Loucy (cell line): ENCODE data around the gene FKBP7.

Source experiments
- H2AFZ ChIP-seq: fragments of 200-600 bp; sonication (generic); 2 replicates; pipeline ENCODE4 v1.6.0; 2016; ENCODE audit warnings: antibody characterized with exemption, mild to moderate bottlenecking, low read length, moderate library complexity
- H3F3A ChIP-seq: fragments of 200-600 bp; 2 replicates; pipeline ENCODE4 v1.6.0; 2016; ENCODE audit warnings: antibody characterized with exemption, low read depth, mild to moderate bottlenecking
- H3K27me3 ChIP-seq: fragments of 200-600 bp; sonication (generic); 2 replicates; pipeline ENCODE4 v1.6.1; 2014; ENCODE audit warnings: low read length, mild to moderate bottlenecking; ENCODE audit not compliant: insufficient read depth, poor library complexity, severe bottlenecking
- H3K36me3 ChIP-seq: fragments of 200-600 bp; sonication (generic); 2 replicates; pipeline ENCODE4 v1.6.1; 2016; ENCODE audit warnings: low read length; ENCODE audit not compliant: insufficient read depth
- H3K4me1 ChIP-seq: fragments of 200-600 bp; sonication (generic); 2 replicates; pipeline ENCODE4 v1.5.1; 2014; ENCODE audit warnings: low read length, mild to moderate bottlenecking; ENCODE audit not compliant: insufficient read depth, poor library complexity, severe bottlenecking
- H3K4me2 ChIP-seq: fragments of 200-600 bp; sonication (generic); 2 replicates; pipeline ENCODE4 v1.6.0; 2014; ENCODE audit warnings: antibody characterized with exemption, low read length, low read depth, mild to moderate bottlenecking; ENCODE audit not compliant: poor library complexity, severe bottlenecking
- H3K4me3 ChIP-seq: fragments of 200-600 bp; sonication (generic); 2 replicates; pipeline ENCODE4 v1.5.1; 2014; ENCODE audit warnings: low read length, mild to moderate bottlenecking, mixed read lengths; ENCODE audit not compliant: poor library complexity, severe bottlenecking
- H3K79me2 ChIP-seq: fragments of 200-600 bp; sonication (generic); 2 replicates; pipeline ENCODE4 v1.6.1; 2014; ENCODE audit warnings: low read length; ENCODE audit not compliant: insufficient read depth
- H3K9ac ChIP-seq: fragments of 200-600 bp; sonication (generic); 2 replicates; pipeline ENCODE4 v1.6.0; 2014; ENCODE audit warnings: mild to moderate bottlenecking, low read depth, low read length, moderate library complexity; ENCODE audit not compliant: poor library complexity, severe bottlenecking
- H3K9me2 ChIP-seq: fragments of 200-600 bp; sonication (generic); replicated peaks from 2 replicates; pipeline ENCODE4 v1.6.1; 2016; ENCODE audit warnings: low read depth, low read length, mixed read lengths
- H3K9me3 ChIP-seq: fragments of 200-600 bp; sonication (generic); 2 replicates; pipeline ENCODE4 v1.6.1; 2014; ENCODE audit warnings: mild to moderate bottlenecking, antibody characterized with exemption, low read length, low read depth; ENCODE audit not compliant: insufficient read depth
- H4K20me1 ChIP-seq: fragments of 200-600 bp; sonication (generic); 2 replicates; pipeline ENCODE4 v1.6.0; 2014; ENCODE audit warnings: antibody characterized with exemption, low read length, mild to moderate bottlenecking; ENCODE audit not compliant: insufficient read depth, poor library complexity, severe bottlenecking
- CTCF ChIP-seq: fragments of 200-600 bp; sonication (generic); conservative IDR thresholded peaks from 2 replicates; pipeline ENCODE4 v1.5.1; 2014; ENCODE audit warnings: mild to moderate bottlenecking, antibody characterized with exemption, low read length
- EZH2phosphoT487 ChIP-seq: fragments of 200-600 bp; IDR thresholded peaks from 2 replicates; pipeline ENCODE4 v1.6.1; 2018; ENCODE audit warnings: antibody characterized with exemption, mild to moderate bottlenecking, moderate library complexity, borderline replicate concordance

The FKBP7 gene

GRCh38 chr2:178477443-178478129 lies 814 bp downstream of the FKBP7 start:
- no peak for TF ChIP-seq CTCF
- no peak for TF ChIP-seq EZH2phosphoT487
- H3K4me3 ChIP-seq = peak overlapping the region; percentile 90
- no peaks in the 10 kb centered on the region for H3K36me3 ChIP-seq
- H4K20me1 ChIP-seq = peaks cover 21% of the 10 kb centered on the region
- H3K9me2 ChIP-seq = no peaks in the 10 kb centered on the region
- peak overlapping the region; percentile 98 for H2AFZ ChIP-seq
- no peaks in the 10 kb centered on the region for H3K9me3 ChIP-seq
- H3K79me2 ChIP-seq = peaks cover 49% of the 10 kb centered on the region
- peak overlapping the region; percentile 77 for H3K4me2 ChIP-seq
- H3K4me1 ChIP-seq = peaks cover 35% of the 10 kb centered on the region
- peak overlapping the region; percentile 93 for H3K9ac ChIP-seq
- H3K27me3 ChIP-seq = no peaks in the 10 kb centered on the region
- H3F3A ChIP-seq = peaks cover 9% of the 10 kb centered on the region; the same call in 1 of the 2 replicates

GRCh38 chr2:178476477-178476876 lies 1.9 kb downstream of the FKBP7 start:
- Histone ChIP-seq H3K9me2 (no peaks in the 10 kb centered on the region), H4K20me1 (peaks cover 10% of the 10 kb centered on the region), H3K4me2 (peak overlapping the region; percentile 77), H3K4me1 (peaks cover 24% of the 10 kb centered on the region), H3K9me3 (no peaks in the 10 kb centered on the region), H3K79me2 (peaks cover 38% of the 10 kb centered on the region), H3K27me3 (no peaks in the 10 kb centered on the region), H3K4me3 (peak overlapping the region; percentile 90), H3K9ac (no peak overlapping the region), H3K36me3 (no peaks in the 10 kb centered on the region), H3F3A (peaks cover 9% of the 10 kb centered on the region; the same call in 1 of the 2 replicates), H2AFZ (no peak overlapping the region)
- no peak for TF ChIP-seq EZH2phosphoT487
- no peak for TF ChIP-seq CTCF

- H3F3A ChIP-seq = peaks cover 5% of the 10 kb centered on the region; the same call in 1 of the 2 replicates
These were observed 3.8 kb downstream of the FKBP7 start for GRCh38 chr2:178474560-178474959.

More at GRCh38 chr2:178474560-178474959, 3.8 kb downstream of the FKBP7 start:
- no peaks in the 10 kb centered on the region for H3K36me3 ChIP-seq
- H4K20me1 ChIP-seq = no peaks in the 10 kb centered on the region
- no peak overlapping the region for H3K4me3 ChIP-seq
- H3K4me2 ChIP-seq = peak overlapping the region; percentile 3
- H3K79me2 ChIP-seq = peaks cover 28% of the 10 kb centered on the region
- no peak overlapping the region for H3K9ac ChIP-seq
- H3K4me1 ChIP-seq = peaks cover 13% of the 10 kb centered on the region
- no peaks in the 10 kb centered on the region for H3K9me2 ChIP-seq
- TF ChIP-seq CTCF (no peak), EZH2phosphoT487 (no peak)
- no peak overlapping the region for H2AFZ ChIP-seq
- H3K27me3 ChIP-seq = no peaks in the 10 kb centered on the region
- no peaks in the 10 kb centered on the region for H3K9me3 ChIP-seq
